G401 (cell line): ENCODE data around the gene C3orf18. TPM values are rescaled to one million over a fixed set of nuclear protein-coding genes. Genes with fewer than 3 reads are reported as not detected.

ENCODE experiments used
- DNase-seq: peaks from one replicate; pipeline ENCODE4 v3.0.0-alpha.2; 2015; ENCODE audit warnings: low spot score
- in situ Hi-C: cut with HindIII; loops from 2 replicates; pipeline ENCODE4 v1.10.0; 2016; ENCODE audit warnings: low sequenced_read_pairs, mixed read lengths
- total RNA-seq: library from RNA; depleted of rRNA; stranded (reverse); fragments of >200 nt; shearing (Covaris generic); gene quantifications from 2 replicates; pipeline ENCODE4 v1.2.3, GENCODE V29; 2014

The C3orf18 gene
- total RNA-seq, 1 experiment from 2014 or later = 15.4 TPM

- in situ Hi-C loops = loop anchor here (25.0 kb wide), 1 partner anchor 782 kb away; the partner anchor contains the start of genes MANF and RBM15B
- peak; percentile 96 for DNase-seq
Measured at GRCh38 chr3:50604628-50605588, 37.4 kb upstream of the C3orf18 start.

GRCh38 chr3:50604110-50604621 is 36.6 kb upstream of the C3orf18 start:
- no peak for DNase-seq
- in situ Hi-C loops = loop anchor here (25.0 kb wide), 1 partner anchor 783 kb away; the partner anchor contains the start of genes MANF and RBM15B

- in situ Hi-C loops = loop anchor here (25.0 kb wide), 1 partner anchor 784 kb away; the partner anchor contains the start of genes MANF and RBM15B
Measured at GRCh38 chr3:50603261-50604109, 35.9 kb upstream of the C3orf18 start.

GRCh38 chr3:50602595-50603191 is 35.1 kb upstream of the C3orf18 start:
- in situ Hi-C loops = loop anchor here (25.0 kb wide), 1 partner anchor 785 kb away; the partner anchor contains the start of genes MANF and RBM15B
- DNase-seq = no peak

More at GRCh38 chr3:50603261-50604109, 35.9 kb upstream of the C3orf18 start:
- DNase-seq = no peak

GRCh38 chr3:50600841-50601591 is 33.5 kb upstream of the C3orf18 start:
- DNase-seq = peak; percentile 93
- in situ Hi-C loops = loop anchor here (25.0 kb wide), 1 partner anchor 786 kb away; the partner anchor contains the start of genes MANF and RBM15B

GRCh38 chr3:50600141-50600753 is 32.7 kb upstream of the C3orf18 start:
- in situ Hi-C loops = loop anchor here (25.0 kb wide), 1 partner anchor 787 kb away; the partner anchor contains the start of genes MANF and RBM15B
- no peak for DNase-seq

GRCh38 chr3:50599716-50600118 is 32.2 kb upstream of the C3orf18 start:
- in situ Hi-C loops = loop anchor here (25.0 kb wide), 1 partner anchor 788 kb away; the partner anchor contains the start of genes MANF and RBM15B
- no peak for DNase-seq

- in situ Hi-C loops = no loop called here
- DNase-seq = no peak
Measured at GRCh38 chr3:50599115-50599715, 31.7 kb upstream of the C3orf18 start.

GRCh38 chr3:50594253-50594785 is 26.8 kb upstream of the C3orf18 start:
- in situ Hi-C loops = no loop called here

GRCh38 chr3:50592568-50592967 is 25.0 kb upstream of the C3orf18 start:
- no peak for DNase-seq
- in situ Hi-C loops = no loop called here

More at GRCh38 chr3:50594253-50594785, 26.8 kb upstream of the C3orf18 start:
- no peak for DNase-seq

- in situ Hi-C loops = no loop called here
- no peak for DNase-seq
Measured at GRCh38 chr3:50591196-50591741, 23.7 kb upstream of the C3orf18 start.

- in situ Hi-C loops = no loop called here
- DNase-seq = no peak
Measured at GRCh38 chr3:50588759-50589433, 21.3 kb upstream of the C3orf18 start.

- DNase-seq = no peak
- in situ Hi-C loops = no loop called here
Measured at GRCh38 chr3:50587806-50588758, 20.5 kb upstream of the C3orf18 start.

- DNase-seq = no peak
- in situ Hi-C loops = no loop called here
Measured at GRCh38 chr3:50587373-50587772, 19.8 kb upstream of the C3orf18 start.

- no peak for DNase-seq
- in situ Hi-C loops = no loop called here
Measured at GRCh38 chr3:50586763-50587070, 19.2 kb upstream of the C3orf18 start.
